ACHN (cell line): ENCODE data around the gene STARD3.
A peak's percentile ranks its signal among the peaks of the same experiment; 100 is the strongest.

Source experiments
- DNase-seq: peaks from one replicate; pipeline ENCODE4 v3.0.0-alpha.2; 2015
- in situ Hi-C: cut with HindIII; loops from 2 replicates; pipeline ENCODE4 v1.10.0; 2017; ENCODE audit warnings: low sequenced_read_pairs, low pct_ligation_motif_present, low pct_unique_long_range_greater_than_20kb

STARD3 gene

DNA sequence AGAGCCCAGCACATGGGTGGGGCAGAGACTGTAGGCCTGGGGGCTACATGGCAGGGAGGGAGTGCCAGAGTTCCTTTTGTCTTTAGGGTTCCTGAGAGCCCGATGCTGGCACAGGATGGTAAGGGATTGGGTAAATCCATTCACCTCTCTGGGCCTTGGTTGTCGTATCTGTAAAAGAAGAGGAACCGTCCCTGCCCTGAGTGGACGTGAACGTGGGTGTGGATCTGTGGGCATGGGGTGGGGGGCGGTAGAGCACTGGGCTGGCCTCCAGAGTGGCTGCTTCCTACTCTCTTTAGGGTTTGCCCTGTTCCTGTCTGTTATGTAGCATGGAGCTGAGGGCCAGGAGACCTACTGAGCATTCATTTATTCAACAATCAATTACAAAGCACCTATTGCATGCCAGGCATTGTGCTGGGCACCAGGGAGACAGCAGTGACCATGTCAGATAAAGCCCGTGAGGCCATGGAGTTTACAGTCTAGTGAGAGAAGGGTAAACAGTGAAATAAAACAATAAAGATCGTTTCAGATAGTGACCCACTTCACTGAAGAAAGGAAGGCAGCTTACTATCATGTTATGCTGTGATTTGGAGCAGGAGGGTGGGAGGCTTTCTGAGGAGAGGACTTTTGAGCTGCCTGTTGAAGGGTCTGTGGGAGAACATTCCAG, 15.1 kb downstream of the STARD3 start:
- DNase-seq, result no peak

DNA sequence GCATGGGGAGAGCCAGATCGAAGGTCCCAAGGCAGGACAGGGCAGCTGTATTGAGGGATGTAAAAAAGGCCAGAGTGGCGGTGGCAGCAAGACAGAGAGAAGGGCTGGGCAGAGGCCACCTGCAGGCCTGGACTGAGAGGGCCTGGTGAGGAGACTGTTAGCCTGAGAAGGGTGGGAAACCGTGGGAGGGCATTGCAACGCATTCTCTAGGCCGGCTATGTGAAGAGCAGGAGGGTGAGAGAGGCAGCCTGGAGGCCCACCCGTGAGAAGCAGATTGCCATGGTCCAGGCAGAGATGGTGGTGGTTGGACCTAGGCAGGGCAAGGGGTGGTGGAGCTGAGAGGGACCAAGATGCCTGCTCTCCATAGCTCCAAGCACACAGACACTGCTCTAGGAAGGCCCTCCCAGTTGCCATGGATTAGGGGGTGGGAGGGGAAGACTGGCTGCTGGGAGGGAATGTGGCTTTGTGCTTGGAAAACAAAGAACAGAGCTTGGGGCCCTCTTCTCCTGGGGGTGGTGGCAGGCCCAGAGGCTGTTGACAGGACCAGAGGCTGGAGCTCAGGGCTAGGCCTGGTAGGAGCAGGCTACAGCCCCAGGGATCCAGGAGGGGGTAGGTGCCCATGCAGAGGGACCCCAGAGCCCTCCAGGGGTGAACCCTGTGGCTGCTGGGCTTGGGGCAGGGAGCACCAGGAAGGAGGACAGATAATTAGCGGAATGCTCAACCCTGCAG, 15.8 kb downstream of the STARD3 start:
- DNase-seq, result no peak
- in situ Hi-C loops, result no loop called here

More for the DNA sequence above, 15.1 kb downstream of the STARD3 start:
- in situ Hi-C loops, result no loop called here

DNA sequence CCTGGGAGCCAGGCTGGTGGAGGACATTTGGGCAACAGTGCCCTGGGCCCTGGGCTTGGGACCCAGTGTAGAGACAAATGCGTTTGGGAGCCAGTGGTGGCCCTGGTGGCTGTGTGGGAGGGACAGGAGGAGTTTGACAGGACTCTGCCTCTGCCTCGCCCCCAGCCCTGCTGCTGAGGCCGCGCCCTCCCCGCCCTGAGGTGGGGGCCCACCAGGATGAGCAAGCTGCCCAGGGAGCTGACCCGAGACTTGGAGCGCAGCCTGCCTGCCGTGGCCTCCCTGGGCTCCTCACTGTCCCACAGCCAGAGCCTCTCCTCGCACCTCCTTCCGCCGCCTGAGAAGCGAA, 16.3 kb downstream of the STARD3 start:
- in situ Hi-C loops, result no loop called here

DNA sequence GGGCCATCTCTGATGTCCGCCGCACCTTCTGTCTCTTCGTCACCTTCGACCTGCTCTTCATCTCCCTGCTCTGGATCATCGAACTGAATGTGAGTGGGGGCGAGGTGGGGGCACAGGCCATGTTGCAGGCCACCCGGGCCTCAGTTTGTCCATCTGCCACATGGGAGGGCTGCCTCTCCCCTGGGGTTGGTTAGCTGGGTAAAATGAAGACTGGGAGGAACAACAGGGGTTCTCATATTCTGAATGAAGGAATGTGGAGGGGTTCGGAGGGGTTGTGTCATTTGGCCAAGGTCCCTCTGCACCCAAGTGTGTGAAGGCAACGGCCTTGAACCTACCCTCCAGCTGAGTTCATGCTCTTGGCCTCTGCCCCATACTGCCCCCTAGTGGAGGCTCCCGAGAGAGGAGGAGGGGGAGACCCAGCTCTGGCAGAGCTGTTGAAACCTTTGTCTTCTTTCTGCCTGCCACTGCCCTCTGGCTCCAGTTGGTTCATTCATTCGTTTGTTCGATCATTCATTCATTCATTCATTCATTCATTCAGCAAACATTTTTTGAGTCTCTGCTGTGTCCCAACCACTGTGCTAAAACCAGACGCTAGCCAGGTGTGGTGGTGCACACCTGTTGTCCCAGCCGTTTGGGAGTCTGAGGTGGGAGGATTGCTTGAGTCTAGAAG, 16.9 kb downstream of the STARD3 start:
- in situ Hi-C loops, result no loop called here
- DNase-seq, result peak; percentile 66

More for the DNA sequence above, 16.3 kb downstream of the STARD3 start:
- no peak for DNase-seq

DNA sequence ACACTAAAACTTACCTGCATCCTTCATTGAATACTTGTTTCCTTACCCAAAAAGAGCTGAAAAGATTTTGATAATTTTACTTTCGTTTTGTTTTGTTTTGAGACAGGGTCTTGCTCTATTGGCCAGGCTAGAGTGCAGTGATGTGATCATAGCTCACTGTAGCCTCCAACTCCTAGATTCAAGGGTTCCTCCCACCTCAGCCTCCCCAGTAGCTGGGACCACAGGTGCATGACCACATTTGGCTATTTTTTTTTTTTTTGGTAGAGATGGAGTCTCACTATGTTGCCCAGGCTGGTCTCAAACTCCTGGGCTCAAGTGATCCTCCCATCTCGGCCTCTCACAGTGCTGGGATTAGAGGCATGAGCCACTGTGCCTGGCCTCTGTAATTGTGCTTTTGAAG, 18.2 kb downstream of the STARD3 start:
- DNase-seq, result no peak
- in situ Hi-C loops, result no loop called here

DNA sequence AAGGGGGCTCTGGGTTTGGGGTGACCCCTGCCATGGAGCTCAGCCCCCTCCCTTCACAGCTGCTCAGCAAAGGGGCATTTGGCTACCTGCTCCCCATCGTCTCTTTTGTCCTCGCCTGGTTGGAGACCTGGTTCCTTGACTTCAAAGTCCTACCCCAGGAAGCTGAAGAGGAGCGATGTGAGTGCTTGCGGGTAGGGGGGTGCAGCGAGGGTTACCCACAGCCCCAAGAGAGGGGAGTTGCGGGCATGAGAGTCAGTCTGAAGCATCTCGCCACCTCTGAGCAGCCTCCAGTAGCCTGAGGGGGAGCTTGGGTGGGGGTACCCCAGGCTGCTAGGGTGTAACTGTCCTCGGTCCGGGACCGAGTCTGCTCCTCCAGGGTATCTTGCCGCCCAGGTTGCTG, 21.4 kb downstream of the STARD3 start:
- no peak for DNase-seq

DNA sequence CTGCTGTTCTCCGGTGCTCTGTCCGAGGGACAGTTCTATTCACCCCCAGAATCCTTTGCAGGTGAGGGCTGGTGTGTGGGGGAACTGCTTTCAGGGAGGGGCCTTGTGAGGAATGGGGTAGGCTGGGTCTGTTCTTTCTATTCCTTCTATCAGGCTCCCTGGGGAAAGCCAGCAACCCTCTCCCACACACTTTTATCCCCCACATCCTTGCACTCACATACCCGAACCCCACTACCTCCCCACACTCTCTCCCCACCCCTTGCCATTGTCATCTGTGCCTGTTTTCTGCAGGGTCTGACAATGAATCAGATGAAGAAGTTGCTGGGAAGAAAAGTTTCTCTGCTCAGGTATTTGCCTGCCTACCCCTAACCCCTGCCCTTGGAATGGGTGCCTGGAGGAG, 21.8 kb downstream of the STARD3 start:
- DNase-seq, result no peak
- in situ Hi-C loops, result no loop called here

More for the DNA sequence above, 21.4 kb downstream of the STARD3 start:
- in situ Hi-C loops, result no loop called here

DNA sequence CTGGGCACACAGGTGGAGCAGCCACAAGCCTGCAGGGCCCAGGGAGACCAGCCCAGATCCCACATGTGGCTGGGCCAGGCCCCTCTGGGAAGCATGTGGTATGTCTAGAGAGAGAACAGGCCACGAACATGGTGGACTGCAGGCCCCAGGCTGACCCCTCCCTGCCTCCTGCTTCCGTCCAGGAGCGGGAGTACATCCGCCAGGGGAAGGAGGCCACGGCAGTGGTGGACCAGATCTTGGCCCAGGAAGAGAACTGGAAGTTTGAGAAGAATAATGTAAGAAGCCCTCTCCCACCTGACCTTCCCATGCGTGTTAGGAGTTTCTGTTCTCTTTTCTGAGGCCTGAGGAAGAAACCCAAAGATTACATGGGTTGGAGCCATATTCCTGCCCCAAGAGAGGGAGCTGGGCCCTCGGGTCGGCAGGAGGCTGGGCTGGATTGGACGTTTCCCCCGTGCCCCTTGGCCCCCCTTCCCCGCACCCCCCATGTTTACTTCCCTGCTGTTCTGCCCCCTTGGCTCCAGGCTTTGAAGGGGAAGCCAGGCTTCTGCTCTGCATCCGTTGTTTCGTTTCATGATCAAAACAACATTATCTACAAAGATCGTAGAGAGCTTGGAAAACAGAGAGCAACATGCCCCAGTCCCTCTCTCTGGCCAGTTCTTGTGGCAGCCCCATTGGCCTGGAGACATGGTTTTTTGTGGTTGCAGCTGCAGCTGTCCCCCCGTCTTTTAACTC, 22.5 kb downstream of the STARD3 start:
- in situ Hi-C loops, result no loop called here
- no peak for DNase-seq

DNA sequence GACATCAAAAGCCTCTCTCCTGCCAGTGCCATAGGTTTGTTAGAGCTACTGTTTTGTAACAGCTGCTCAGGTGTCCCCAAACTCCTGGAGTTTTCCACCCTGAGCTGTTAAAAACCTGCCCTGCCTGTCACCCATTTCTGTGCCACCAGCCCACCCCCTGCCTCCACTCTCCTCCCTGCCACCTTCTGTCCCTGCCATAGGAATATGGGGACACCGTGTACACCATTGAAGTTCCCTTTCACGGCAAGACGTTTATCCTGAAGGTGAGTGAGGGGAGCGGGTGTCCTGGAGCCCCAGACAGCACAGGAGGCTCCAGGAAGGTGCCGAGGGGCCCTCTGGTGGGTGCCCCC, 23.0 kb downstream of the STARD3 start:
- no peak for DNase-seq
- in situ Hi-C loops, result no loop called here

DNA sequence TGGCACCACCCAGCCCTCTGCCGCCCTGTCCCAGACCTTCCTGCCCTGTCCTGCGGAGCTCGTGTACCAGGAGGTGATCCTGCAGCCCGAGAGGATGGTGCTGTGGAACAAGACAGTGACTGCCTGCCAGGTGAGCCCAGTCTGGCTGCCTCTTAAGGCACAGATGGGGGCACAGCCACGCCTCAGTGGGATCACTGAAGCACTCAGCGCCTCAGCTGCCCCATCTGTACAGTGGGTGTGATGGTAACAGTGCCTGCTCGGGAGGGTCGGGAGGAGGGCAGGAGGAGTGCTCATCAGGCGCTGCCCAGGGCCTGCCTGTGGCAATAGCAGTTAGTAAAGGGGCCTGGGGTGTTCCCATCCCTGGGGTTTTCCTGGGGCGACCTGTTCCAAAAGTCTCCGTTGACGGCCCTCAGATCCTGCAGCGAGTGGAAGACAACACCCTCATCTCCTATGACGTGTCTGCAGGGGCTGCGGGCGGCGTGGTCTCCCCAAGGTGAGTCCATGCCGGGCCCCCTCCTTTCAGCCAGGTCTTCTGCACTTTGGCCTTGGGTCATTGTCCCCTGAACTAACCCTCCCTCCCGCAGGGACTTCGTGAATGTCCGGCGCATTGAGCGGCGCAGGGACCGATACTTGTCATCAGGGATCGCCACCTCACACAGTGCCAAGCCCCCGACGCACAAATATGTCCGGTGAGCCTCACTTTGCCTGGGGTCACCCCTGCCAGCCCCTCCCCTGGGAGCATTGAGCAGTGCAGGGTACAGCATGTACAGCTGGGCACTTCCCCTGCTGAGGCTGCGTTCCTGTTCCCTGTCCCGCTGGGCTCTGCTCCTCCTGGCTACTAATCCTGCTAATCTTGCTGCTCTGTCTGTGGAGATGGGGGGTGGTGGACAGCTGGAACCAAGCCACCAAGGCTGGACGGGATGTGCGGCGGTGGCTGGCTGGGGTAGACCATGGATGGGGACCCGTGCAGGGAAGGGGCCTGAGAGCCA, 23.7 kb downstream of the STARD3 start:
- in situ Hi-C loops, result no loop called here

DNA sequence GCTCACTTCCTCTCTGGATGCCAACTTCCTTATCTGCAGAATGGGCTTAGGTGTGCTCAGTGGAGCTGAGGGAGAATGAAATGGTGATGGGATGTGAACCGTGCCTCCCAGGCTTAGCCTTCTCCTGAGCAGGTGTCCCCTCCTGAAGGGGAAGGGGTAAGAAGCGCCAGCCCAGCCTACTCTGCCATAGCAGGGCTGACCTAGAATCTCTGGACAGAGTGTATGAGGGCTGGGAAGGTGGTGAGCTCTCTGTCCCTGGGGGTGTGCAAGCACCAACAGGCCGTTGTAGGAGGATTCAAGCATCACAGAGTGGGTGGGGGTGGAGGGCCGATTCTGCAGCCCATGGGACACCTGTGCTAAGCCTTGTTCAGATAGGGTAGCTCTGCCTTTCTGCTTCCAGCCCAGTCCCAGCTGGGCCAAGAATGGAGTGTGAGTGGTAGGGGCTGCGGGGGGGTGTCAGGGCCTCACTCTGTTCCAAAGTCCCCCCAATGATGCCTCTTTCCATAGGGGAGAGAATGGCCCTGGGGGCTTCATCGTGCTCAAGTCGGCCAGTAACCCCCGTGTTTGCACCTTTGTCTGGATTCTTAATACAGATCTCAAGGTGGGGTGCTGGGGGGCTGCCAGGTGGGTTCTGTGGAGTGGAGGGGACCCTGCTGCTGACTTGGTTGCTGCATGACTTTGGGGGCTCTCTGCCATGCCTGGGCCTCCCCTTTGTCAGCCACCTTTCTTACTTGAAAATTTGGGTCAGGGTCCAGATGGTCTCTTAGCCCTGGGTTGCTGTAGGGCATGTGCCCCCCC, 25.0 kb downstream of the STARD3 start:
- DNase-seq, result no peak
- in situ Hi-C loops, result no loop called here

More for the DNA sequence above, 23.7 kb downstream of the STARD3 start:
- no peak for DNase-seq

DNA sequence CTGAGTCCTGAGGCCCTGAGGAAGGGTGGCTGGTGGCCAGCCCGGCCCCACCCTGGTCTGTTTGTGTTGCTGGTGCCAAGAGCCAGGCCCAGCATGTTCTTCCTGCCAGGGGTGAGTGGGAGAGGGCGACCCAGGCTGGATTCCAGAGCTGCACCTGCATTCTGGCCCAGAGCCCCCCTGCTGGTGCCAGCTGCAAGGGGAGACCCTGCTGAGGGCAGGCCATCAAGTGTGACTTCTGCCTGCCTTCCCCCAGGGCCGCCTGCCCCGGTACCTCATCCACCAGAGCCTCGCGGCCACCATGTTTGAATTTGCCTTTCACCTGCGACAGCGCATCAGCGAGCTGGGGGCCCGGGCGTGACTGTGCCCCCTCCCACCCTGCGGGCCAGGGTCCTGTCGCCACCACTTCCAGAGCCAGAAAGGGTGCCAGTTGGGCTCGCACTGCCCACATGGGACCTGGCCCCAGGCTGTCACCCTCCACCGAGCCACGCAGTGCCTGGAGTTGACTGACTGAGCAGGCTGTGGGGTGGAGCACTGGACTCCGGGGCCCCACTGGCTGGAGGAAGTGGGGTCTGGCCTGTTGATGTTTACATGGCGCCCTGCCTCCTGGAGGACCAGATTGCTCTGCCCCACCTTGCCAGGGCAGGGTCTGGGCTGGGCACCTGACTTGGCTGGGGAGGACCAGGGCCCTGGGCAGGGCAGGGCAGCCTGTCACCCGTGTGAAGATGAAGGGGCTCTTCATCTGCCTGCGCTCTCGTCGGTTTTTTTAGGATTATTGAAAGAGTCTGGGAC, 25.8 kb downstream of the STARD3 start:
- DNase-seq, result no peak
- in situ Hi-C loops, result no loop called here

DNA sequence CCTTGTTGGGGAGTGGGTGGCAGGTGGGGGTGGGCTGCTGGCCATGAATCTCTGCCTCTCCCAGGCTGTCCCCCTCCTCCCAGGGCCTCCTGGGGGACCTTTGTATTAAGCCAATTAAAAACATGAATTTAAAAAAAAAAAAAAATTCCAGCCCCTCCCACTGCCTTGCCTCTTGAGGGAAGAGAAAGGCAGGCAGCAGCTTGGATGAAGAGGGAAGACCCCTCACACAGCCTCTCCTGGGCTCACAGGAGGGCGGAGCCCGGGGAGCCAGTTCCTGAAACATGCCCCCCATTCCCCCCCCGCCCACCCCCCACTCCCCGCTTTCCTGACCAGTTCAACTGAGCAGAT, 26.4 kb downstream of the STARD3 start:
- in situ Hi-C loops, result no loop called here
- DNase-seq, result no peak

DNA sequence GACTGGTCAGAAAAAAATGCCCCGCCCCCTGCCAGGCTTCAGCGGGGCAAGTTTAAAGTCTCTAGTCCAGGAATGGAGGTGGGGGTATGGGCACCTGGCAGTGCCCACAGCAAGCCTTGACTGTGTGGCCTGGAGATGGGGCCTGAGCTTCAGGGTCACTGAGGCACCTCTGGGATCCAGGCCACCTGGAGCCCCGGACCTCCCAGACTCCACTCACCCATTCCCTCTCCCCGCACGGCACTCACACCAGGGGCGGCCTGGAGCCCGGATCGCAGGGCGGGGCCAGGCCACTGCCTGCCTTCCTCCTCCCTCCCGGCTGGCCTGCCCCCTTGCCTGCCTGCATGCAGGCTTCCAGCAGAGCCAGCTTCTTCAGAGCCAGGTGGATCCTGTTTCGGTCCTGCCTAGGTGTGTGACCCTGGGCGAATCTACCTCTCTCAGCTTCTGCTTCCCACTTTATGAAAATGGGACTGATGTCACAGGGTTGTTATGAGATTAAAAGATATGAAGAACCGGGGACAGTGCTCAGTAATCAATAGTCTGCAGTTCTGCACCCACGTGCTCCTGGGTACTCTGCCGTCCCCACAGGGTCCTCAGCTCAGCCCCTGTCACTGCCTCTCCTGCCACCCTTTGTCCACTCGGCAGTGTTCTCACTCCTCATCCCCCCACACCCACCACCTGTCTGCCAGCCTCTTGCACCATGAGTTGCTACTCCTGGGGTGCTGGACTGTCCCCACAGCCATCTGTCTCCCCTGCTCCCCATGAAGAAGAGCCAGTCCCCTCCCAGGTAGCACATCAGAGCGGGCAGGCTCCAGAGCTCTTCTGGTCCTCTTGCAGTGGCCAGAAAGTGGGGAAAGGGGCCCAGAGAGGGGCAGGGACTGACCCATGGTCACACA, 27.0 kb downstream of the STARD3 start:
- peak; percentile 18 for DNase-seq
- in situ Hi-C loops, result no loop called here

DNA sequence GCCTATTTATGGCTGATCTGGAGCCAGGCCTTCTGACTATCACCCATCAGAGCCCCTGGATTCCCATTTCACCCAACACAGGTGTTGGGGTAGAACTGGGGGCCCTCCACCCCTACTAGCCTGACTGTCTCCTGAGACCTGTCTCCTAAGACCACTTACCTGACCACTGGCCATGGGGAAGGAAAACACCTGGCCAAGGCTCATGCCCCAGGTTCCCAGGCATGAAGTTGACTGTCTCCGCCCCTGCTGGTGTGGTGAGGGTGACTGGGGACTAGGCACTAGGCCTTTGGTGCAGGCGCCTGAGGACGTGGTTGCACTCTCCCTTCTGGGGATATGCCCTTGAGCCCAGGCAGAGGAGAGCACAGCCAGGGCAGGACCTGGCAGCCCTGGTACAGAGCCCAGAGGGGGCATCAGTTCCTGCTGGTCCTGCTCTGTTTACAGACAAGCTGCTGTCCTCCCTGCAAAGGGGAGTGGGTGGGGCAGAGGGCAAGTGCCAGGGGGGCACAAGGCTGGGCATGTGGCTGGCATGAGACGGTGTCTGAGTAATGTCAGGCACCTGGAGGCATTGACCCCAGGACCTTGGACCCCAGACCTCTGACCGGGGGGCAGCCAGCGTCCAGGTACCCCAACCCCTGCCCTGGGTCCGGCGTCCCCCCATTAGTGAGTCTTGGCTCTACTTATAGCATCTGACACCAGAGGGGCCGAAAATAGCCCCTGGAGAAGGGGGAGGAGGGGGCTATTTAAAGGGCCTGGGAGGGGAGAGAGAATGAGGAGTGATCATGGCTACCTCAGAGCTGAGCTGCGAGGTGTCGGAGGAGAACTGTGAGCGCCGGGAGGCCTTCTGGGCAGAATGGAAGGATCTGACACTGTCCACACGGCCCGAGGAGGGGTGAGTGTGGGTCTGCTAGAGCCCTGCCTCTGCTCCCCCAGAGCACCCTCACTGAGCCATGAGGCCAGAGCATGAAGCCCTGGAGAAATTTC, 27.9 kb downstream of the STARD3 start, which contains the start of gene TCAP:
TCAP (plus strand) TSS at position 769 of the 981 bp plus-strand sequence; CDS start at position 780, 11 bp downstream.
- in situ Hi-C loops, result no loop called here
- DNase-seq, result no peak
